HCT116 (cell line): ENCODE measurements around the gene TEAD1. TPM values are rescaled to one million over a fixed set of nuclear protein-coding genes. Genes with fewer than 3 reads are reported as not detected.
A peak's percentile ranks its signal among the peaks of the same experiment; 100 is the strongest.

Source experiments
- ATAC-seq: fragments of 200-7000 bp; cut with Tn5 transposase; 2 replicates; pipeline ENCODE4 v1.9.1; 2020; ENCODE audit warnings: mild to moderate bottlenecking, moderate library complexity
- BruUV-seq: library from RNA; stranded (reverse); fragments of 400-500 nt; replicated peaks from 2 replicates; lab custom pipeline; 2021; lab: Mats Ljungman, UMichigan
- CTCF ChIA-PET: fragments of 300-600 bp; sonication (Branson Sonifier 250); formaldehyde crosslinking; loops from one replicate; lab custom pipeline; 2021; ENCODE audit warnings: antibody characterized with exemption; lab: Charles Lee
- POLR2A ChIA-PET: fragments of 300-600, 350-600 bp; sonication (Branson Sonifier 250); formaldehyde crosslinking; loops from one replicate; lab custom pipeline; 2021; ENCODE audit warnings: antibody characterized with exemption; lab: Charles Lee
- RAD21 ChIA-PET, 2 experiments: fragments of 300-600 bp; sonication (Branson Sonifier 250); formaldehyde crosslinking; loops; one replicate each; lab custom pipeline; 2023; ENCODE audit warnings: low total read pairs in 2 of 2; ENCODE audit not compliant: uncharacterized antibody in 2 of 2, unreplicated experiment in 2 of 2, low non-redundant PET in 1 of 2; lab: Charles Lee
- DNase-seq: peaks from one replicate; pipeline ENCODE4 v3.0.0-alpha.2; 2010; ENCODE audit warnings: low read depth, low spot score
- H2AFZ ChIP-seq: fragments of 200-600 bp; shearing (Covaris generic), sonication (generic); 2 replicates; pipeline ENCODE4 v1.6.1; 2017; ENCODE audit warnings: low read depth, mixed run types, mixed read lengths, antibody characterized with exemption, low read length; ENCODE audit not compliant: poor library complexity, severe bottlenecking
- H3K27ac ChIP-seq: 2 replicates; pipeline ENCODE4 v1.5.1; 2012; ENCODE audit warnings: low read depth, low read length
- H3K27me3 ChIP-seq: fragments of 200-600 bp; sonication (generic); 2 replicates; pipeline ENCODE4 v1.6.1; 2016; ENCODE audit warnings: mixed run types, low read length, mixed read lengths; ENCODE audit not compliant: insufficient read depth
- H3K36me3 ChIP-seq, 2 experiments: fragments of 200-500 bp in 1 of 2; fragments of 200-600 bp in 1 of 2; sonication (Bioruptor generic) in 1 of 2; sonication (generic) in 1 of 2; 2 replicates each; pipeline versions ENCODE4 v1.5.1 to v1.6.1; 2014 to 2016; ENCODE audit warnings: low read length in 2 of 2, inconsistent platforms in 1 of 2, mixed read lengths in 1 of 2, mixed run types in 1 of 2; ENCODE audit not compliant: insufficient read depth in 2 of 2, control insufficient read depth in 1 of 2
- H3K4me1 ChIP-seq, 2 experiments: fragments of 200-600 bp in 1 of 2; sonication (generic) in 1 of 2; 2 replicates each; pipeline versions ENCODE4 v1.5.1 to v1.6.1; 2012 to 2017; ENCODE audit warnings: low read length in 2 of 2, inconsistent platforms in 1 of 2, mild to moderate bottlenecking in 1 of 2, mixed read lengths in 1 of 2, mixed run types in 1 of 2, moderate library complexity in 1 of 2; ENCODE audit not compliant: insufficient read depth in 2 of 2, control insufficient read depth in 1 of 2
- H3K4me2 ChIP-seq: fragments of 200-600 bp; sonication (generic); 2 replicates; pipeline ENCODE4 v1.6.1; 2017; ENCODE audit warnings: mixed run types, low read length, mixed read lengths
- H3K4me3 ChIP-seq, 2 experiments: fragments of 200-600 bp in 1 of 2; sonication (generic) in 1 of 2; replicated peaks in 1 of 2; 2 replicates each; pipeline ENCODE4 v1.5.1; 2011 to 2016; ENCODE audit warnings: low read length in 2 of 2, control low read depth in 1 of 2, low read depth in 1 of 2, mild to moderate bottlenecking in 1 of 2, mixed read lengths in 1 of 2, mixed run types in 1 of 2
- H3K79me2 ChIP-seq: fragments of 200-600 bp; sonication (generic); 2 replicates; pipeline ENCODE4 v1.6.1; 2017; ENCODE audit warnings: mild to moderate bottlenecking, mixed run types, low read length, moderate library complexity, mixed read lengths; ENCODE audit not compliant: insufficient read depth
- H3K9ac ChIP-seq: fragments of 200-600 bp; sonication (generic); 2 replicates; pipeline ENCODE4 v1.6.1; 2016; ENCODE audit warnings: low read length, mixed read lengths
- H3K9me2 ChIP-seq: fragments of 200-600 bp; sonication (generic), shearing (Covaris generic); 2 replicates; pipeline ENCODE4 v1.6.1; 2017; ENCODE audit warnings: mixed run types, mild to moderate bottlenecking, moderate library complexity; ENCODE audit not compliant: insufficient read depth
- H3K9me3 ChIP-seq, 2 experiments: fragments of 200-500 bp in 1 of 2; fragments of 200-600 bp in 1 of 2; sonication (Bioruptor generic) in 1 of 2; sonication (generic) in 1 of 2; 2 replicates each; pipeline ENCODE4 v1.6.1; 2014 to 2017; ENCODE audit warnings: low read length in 2 of 2, mixed read lengths in 2 of 2, inconsistent platforms in 1 of 2, low read depth in 1 of 2, mild to moderate bottlenecking in 1 of 2, mixed run types in 1 of 2, moderate library complexity in 1 of 2; ENCODE audit not compliant: control insufficient read depth in 1 of 2, insufficient read depth in 1 of 2
- H4K20me1 ChIP-seq: fragments of 200-600 bp; sonication (generic), shearing (Covaris generic); 2 replicates; pipeline ENCODE4 v1.6.1; 2017; ENCODE audit warnings: mixed run types, mild to moderate bottlenecking, moderate library complexity; ENCODE audit not compliant: insufficient read depth
- CBX3 ChIP-seq: IDR thresholded peaks from 2 replicates; pipeline ENCODE4 v1.6.1; 2012; ENCODE audit warnings: low read depth
- CEBPB ChIP-seq: IDR thresholded peaks from 2 replicates; pipeline ENCODE4 v1.6.1; 2012; ENCODE audit warnings: low read depth
- CTCF ChIP-seq, 3 experiments: fragments of 200-600 bp in 1 of 3; sonication (generic) in 1 of 3; IDR thresholded peaks in 2 of 3; conservative IDR thresholded peaks in 1 of 3; 2 replicates each; pipeline ENCODE4 v1.5.1; 2012 to 2017; ENCODE audit warnings: low read depth in 2 of 3, low read length in 2 of 3, antibody characterized with exemption in 1 of 3, borderline replicate concordance in 1 of 3, control low read depth in 1 of 3, mild to moderate bottlenecking in 1 of 3, mixed read lengths in 1 of 3, mixed run types in 1 of 3, moderate library complexity in 1 of 3; ENCODE audit not compliant: insufficient read depth in 1 of 3
- EGR1 ChIP-seq: IDR thresholded peaks from 2 replicates; pipeline ENCODE4 v1.6.1; 2012; ENCODE audit warnings: low read depth
- ELF1 ChIP-seq: IDR thresholded peaks from 2 replicates; pipeline ENCODE4 v1.6.1; 2012; ENCODE audit warnings: low read depth, borderline replicate concordance
- POLR2A ChIP-seq: IDR thresholded peaks from 2 replicates; pipeline ENCODE4 v1.7.0; 2011; ENCODE audit warnings: borderline replicate concordance; ENCODE audit not compliant: insufficient read depth, insufficient read length; ENCODE audit errors: extremely low read depth
- RAD21 ChIP-seq: IDR thresholded peaks from 2 replicates; pipeline ENCODE4 v1.6.1; 2012; ENCODE audit warnings: low read depth, mild to moderate bottlenecking
- REST ChIP-seq: IDR thresholded peaks from 2 replicates; pipeline ENCODE4 v1.6.1; 2012; ENCODE audit warnings: low read depth
- SP1 ChIP-seq: IDR thresholded peaks from 2 replicates; pipeline ENCODE4 v1.6.1; 2012; ENCODE audit warnings: low read depth
- SRF ChIP-seq: IDR thresholded peaks from 2 replicates; pipeline ENCODE4 v1.6.1; 2012; ENCODE audit warnings: low read depth
- TCF7L2 ChIP-seq: IDR thresholded peaks from 2 replicates; pipeline ENCODE4 v1.7.0; 2011; ENCODE audit warnings: borderline replicate concordance, inconsistent platforms; ENCODE audit not compliant: insufficient read depth, insufficient read length; ENCODE audit errors: extremely low read depth
- YY1 ChIP-seq: IDR thresholded peaks from 2 replicates; pipeline ENCODE4 v1.6.1; 2011; ENCODE audit warnings: low read length, low read depth, moderate library complexity, mild to moderate bottlenecking; ENCODE audit not compliant: insufficient replicate concordance; ENCODE audit errors: extremely low read depth
- ZFX ChIP-seq: fragments of 450-650 bp; IDR thresholded peaks from 2 replicates; pipeline ENCODE4 v1.6.1; 2017
- ZNF274 ChIP-seq: fragments of 200-500 bp; sonication (Bioruptor generic); IDR thresholded peaks from 2 replicates; pipeline ENCODE4 v1.6.1; 2014; ENCODE audit warnings: mild to moderate bottlenecking, low read depth, low read length, inconsistent platforms
- intact Hi-C: fragments of 100-400 bp; cut with micrococcal nuclease; formaldehyde crosslinking; loops from 2 replicates; pipeline ENCODE4 v1.10.0; 2022
- total RNA-seq: library from RNA; stranded (reverse); gene quantifications from one replicate; pipeline ENCODE4 v1.2.1, GENCODE V29; 2021; ENCODE audit not compliant: unreplicated experiment
- TF ChIP-seq, protein P1 (sequence below): IDR thresholded peaks from 2 replicates; pipeline ENCODE4 v1.6.1; 2012
- TF ChIP-seq, protein P2 (sequence below): IDR thresholded peaks from 2 replicates; pipeline ENCODE4 v1.6.1; 2011; ENCODE audit warnings: mild to moderate bottlenecking, low read length, moderate library complexity; ENCODE audit not compliant: insufficient replicate concordance; ENCODE audit errors: extremely low read depth

Gene TEAD1
- total RNA-seq, 1 experiment from 2014 or later, result 103 TPM

DNA sequence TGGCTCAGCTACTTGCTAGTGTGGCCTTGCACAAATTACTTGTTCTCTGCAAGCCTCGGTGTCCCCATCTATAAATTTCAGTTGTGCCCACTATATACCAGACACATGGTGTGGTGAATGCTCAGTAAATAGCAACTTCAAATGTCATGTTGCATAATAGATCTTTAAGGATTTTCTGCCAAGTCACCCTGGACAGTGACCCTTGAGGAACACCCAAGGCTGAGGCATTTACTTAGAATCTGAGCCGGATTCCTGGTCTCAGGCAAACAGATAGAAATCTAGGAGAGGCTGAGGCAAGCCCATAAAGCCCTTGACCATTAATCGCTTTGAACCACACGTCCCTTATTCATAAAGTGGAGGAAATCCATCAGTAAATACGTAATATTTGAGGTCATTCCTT is 9.7 kb downstream of the TEAD1 start:
- H3K9me3 ChIP-seq, result no peaks in the 10 kb centered on the region
- intact Hi-C loops, result no loop called here
- H3K9ac ChIP-seq, result no peak overlapping the region
- peaks cover 100% of the 10 kb centered on the region for H3K79me2 ChIP-seq
- H2AFZ ChIP-seq, result no peak overlapping the region
- no peak for DNase-seq
- peak overlapping the region; percentile 39 for H3K4me2 ChIP-seq
- TF ChIP-seq POLR2A, result no peak
- no peak for TF ChIP-seq ZNF274
- TF ChIP-seq REST, result no peak
- no peak for TF ChIP-seq CBX3
- TF ChIP-seq, protein P1, sequence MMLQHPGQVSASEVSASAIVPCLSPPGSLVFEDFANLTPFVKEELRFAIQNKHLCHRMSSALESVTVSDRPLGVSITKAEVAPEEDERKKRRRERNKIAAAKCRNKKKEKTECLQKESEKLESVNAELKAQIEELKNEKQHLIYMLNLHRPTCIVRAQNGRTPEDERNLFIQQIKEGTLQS, result no peak
- no peak for TF ChIP-seq SRF
- TF ChIP-seq, protein P2, sequence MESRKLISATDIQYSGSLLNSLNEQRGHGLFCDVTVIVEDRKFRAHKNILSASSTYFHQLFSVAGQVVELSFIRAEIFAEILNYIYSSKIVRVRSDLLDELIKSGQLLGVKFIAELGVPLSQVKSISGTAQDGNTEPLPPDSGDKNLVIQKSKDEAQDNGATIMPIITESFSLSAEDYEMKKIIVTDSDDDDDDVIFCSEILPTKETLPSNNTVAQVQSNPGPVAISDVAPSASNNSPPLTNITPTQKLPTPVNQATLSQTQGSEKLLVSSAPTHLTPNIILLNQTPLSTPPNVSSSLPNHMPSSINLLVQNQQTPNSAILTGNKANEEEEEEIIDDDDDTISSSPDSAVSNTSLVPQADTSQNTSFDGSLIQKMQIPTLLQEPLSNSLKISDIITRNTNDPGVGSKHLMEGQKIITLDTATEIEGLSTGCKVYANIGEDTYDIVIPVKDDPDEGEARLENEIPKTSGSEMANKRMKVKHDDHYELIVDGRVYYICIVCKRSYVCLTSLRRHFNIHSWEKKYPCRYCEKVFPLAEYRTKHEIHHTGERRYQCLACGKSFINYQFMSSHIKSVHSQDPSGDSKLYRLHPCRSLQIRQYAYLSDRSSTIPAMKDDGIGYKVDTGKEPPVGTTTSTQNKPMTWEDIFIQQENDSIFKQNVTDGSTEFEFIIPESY, result no peak
- no peak for TF ChIP-seq EGR1
- TF ChIP-seq CTCF (IDR thresholded peaks at IDR 0.05 in 2 of 3, conservative IDR thresholded peaks at IDR 0.05 in 1 of 3; ENCODE audit: borderline replicate concordance in 1 of 3, insufficient read depth in 1 of 3, low read depth in 2 of 3, low read length in 2 of 3), result no peak
- TF ChIP-seq ZFX, result no peak
- TF ChIP-seq CEBPB, result no peak
- no peak for TF ChIP-seq ELF1
- no peak for TF ChIP-seq SP1
- TF ChIP-seq YY1, result no peak
- no peak for TF ChIP-seq TCF7L2
- TF ChIP-seq RAD21, result no peak
- TF ChIP-seq, all 23 proteins: peak for 0
- CTCF ChIA-PET, result no interaction called here
- POLR2A ChIA-PET, result no interaction called here
- no peak for ATAC-seq
- no peaks in the 10 kb centered on the region for H3K27me3 ChIP-seq
- no peaks in the 10 kb centered on the region for H4K20me1 ChIP-seq
- RAD21 ChIA-PET, result no interaction called here
- BruUV-seq, result no TSS peak
- peaks cover 69 to 80% of the 10 kb centered on the region in 2 experiments for H3K4me1 ChIP-seq
- H3K36me3 ChIP-seq, result no peaks in the 10 kb centered on the region; a peak in 1 of 4 replicates
- no peak overlapping the region for H3K4me3 ChIP-seq
- no peaks in the 10 kb centered on the region for H3K9me2 ChIP-seq
- H3K27ac ChIP-seq, result no peak overlapping the region
